ENCODE data around the gene RPL31.
A peak's percentile ranks its signal among the peaks of the same experiment; 100 is the strongest.

RPL31 gene

DNA sequence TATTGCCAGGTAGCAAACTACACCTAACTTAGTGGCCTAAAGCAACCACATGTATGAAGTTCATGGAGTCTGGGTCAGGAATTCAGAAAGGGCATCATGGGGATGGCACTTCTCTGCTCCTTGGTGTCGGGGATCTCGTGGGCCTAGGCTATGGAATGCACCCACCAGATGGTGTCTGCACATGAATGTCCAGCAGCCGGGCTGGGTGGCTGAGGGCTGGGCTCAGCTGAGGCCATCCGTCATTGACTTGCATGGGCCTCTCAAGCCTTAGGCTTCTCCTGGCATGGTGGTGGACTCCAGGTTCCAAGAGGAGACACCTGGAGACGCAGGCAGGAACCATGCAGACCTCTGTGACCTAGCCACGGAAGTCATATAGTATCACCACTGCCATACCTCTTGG, 26.0 kb upstream of the RPL31 start:
- no peak for DNase-seq

DNA sequence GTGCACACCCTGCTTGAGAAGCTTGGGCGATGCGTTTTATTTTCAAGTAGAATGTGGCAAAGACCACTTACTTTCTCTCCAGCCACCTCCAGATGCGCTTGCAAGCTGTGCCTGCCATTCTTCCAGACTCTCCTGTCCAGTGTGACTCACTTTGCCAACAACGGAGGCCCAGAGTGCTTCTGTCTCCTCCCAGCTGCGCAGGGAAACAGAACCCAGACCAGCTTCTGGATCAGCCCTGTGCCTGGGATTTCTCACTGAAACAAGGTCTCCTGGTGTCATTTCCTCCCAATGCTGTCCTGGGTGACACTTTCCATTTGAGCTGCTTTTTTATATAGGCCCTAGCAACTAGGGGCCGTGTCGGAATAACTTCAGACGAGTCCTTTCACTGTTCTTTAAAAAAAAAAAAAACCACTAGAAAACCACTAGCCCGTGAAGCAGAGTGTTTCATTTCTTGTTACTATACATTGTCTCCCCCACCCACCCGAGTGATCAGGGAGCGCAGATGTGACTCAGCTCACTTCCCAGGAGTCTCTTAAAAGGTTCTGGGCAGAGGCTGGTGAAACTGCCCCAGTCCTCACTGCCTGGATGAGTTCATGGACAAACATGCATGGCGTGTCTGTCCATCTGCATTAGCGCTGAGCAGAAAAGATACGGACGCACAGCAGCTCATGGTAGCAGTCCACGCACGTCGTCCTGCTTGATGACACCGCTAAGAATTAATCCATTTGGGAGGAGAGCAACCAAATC, 25.3 kb upstream of the RPL31 start:
- no peak for DNase-seq

- no peak for DNase-seq
Measured at GRCh38 chr2:100977511-100977910, 24.6 kb upstream of the RPL31 start.

DNA sequence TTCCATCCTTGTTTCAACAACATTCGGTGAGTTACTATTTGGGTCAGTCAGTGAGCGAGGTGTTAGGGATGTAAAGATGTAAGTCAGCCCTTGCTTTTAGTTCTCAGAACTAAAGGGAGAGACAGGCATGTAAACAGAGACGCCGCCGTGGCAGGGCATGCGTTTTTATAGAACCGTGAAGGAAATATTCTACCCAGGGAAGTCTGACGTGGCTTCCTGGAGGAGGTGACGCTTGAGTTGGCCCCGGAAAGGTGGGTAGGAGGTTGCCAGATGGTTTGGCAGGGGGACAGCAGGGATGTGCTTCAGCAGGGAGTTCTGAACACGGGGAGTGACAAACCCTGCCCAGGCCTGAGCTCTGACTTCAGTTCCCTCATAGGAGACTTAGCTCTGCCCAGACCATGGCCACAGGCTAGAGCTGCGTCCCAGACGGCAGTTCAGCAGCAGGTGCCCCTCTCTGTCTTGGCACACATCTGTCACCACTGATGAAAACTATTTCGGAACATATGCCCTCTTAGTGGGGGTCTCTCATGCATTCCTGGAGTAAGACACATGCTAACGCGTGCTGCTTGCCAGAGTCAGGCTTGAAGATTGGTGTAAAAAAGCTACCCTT, 23.4 kb upstream of the RPL31 start:
- DNase-seq = peak; percentile 79

DNA sequence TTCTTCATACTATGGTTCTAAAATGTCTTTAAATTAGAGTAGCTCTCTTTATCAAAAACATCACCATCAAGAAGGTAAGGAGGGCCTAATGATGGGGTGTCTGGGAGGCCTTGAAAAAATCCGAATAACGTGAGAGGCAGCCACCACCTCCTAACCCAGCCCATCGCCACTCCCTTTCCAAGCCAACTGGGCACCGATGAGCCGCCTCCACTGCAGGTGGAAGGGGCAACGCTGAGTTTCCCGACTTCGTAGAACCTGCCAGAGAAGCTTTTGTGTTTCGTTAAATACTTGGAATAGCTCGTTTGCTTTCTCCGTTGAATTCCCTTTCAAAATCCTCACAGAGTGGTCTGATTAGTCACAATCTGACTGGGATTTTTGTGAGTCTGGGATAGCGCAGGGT, 22.0 kb upstream of the RPL31 start:
- no peak for DNase-seq

- no peak for DNase-seq
Measured at GRCh38 chr2:100981011-100981410, 21.1 kb upstream of the RPL31 start.

DNA sequence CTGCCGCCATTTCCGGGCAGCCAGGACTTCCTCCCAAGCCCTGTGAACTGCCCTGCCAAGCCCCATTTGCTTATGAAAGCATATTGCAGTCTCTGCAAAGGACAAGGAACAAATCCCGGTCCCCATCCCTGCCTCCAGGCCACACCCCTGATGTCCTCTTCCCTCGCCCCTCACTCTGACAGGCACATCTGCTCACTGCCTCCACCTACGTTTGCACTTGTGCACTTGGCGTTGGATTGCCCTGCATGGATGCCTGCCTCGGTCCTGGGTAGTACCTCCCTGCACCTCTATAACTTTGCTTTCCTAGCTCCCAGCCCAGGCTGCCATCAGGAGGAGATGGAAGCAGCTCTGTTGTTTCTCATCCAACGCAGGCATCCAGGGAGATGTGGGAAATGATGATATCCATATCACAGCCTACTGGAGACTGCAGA, 19.6 kb upstream of the RPL31 start:
- no peak for DNase-seq

DNA sequence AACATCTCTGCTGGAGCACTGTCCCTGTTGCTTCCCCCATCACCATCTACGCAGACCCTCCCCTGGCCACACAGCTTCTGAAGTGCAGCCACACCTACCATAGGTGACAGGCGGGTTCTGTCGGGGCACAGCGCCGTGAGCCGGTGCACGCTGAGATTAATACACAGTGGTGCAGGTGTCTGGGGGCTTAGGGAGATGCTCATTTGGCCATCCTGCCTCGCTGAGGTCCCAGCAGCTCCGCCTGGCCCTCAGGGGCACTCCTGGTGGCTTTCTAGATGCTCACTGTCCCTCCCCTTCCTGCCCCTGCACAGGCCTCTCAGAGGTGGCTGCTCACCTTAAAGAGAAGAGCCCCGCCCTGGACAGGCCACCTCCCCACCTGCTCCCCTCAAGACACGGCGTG, 18.9 kb upstream of the RPL31 start:
- no peak for DNase-seq

- DNase-seq = no peak
Measured at GRCh38 chr2:100983684-100984310, 18.3 kb upstream of the RPL31 start.

GRCh38 chr2:100984892-100985307, 17.2 kb upstream of the RPL31 start:
- DNase-seq = peak; percentile 77

DNA sequence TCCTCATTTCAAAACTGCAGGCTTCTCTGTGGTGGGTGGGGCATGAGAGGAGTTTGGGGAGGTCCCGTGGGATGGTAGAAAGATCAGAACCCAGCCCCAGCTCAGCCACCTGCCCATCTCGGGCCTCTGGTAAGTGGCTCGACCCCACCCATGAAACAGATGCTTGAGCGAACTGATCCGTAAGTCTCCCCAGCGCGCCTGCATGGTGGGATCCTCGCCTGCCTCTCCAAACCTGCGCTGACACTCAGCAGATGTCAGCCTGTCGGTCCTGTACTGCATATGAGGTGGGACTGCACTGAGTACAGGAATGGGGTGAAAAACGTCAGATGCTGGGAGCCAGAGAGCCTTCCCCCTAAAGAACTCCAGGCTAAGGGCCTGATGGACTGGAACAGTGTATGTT, 15.9 kb upstream of the RPL31 start:
- DNase-seq = no peak

DNA sequence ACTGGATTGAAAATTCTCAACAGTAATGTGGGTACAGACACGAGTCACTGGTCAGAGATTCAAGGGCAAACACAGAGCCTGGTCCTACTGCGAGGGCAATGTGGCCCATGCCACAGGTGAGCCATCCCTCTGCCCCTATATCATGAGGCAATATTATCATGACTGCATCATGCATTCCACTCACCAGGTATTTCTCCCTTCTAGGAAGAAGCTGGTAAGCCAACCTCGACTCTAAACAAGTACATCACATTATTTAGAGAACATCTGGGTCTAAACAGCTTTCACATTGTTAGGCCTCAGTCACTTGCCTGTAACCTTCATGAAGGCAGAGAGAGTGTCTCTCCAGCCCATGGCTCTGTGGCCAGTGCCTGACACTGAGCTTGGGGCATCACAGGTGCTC, 14.6 kb upstream of the RPL31 start:
- no peak for DNase-seq

- no peak for DNase-seq
Measured at GRCh38 chr2:100987974-100988373, 14.1 kb upstream of the RPL31 start.

GRCh38 chr2:100988630-100989417, 13.3 kb upstream of the RPL31 start:
- no peak for DNase-seq

DNA sequence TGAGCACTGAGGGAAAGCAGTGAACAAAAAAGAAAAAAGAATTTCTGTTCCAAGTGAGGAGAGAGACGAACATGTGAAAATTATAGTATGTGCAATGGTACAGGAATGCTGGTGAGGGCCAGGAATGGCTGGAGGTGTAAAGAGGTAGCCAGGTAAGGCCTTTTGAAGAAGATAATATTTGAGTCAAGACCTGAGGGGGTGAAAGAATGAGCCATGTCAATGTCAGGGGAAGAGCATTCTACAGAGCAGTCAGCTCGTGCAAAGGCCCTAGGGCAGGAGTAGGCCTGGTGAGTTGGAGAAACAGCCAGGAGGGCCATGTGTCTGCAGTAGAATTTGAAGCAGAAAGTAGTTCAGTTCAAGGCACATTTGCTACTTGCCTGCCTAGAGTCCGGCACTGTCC, 12.4 kb upstream of the RPL31 start:
- DNase-seq = no peak

DNA sequence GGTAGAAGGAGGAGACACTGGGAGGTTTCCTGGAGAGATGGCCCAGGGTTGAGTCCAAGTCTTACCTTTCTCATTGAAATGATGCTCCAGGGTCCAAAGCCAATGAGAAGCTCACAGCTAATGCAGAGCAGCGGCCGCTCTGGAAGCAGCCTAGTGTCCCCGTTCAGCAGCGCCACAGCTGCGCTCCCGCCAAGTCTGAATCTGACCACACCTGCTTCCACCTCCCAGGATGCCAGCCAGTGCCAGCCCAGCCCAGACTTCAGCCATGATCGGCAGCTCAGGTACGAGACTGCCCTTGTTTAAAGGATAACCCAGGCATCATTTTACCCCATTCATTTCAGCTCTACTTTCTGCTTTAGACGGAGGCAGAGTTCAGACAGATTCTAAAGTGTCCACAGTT, 11.9 kb upstream of the RPL31 start:
- no peak for DNase-seq

- DNase-seq = no peak
Measured at GRCh38 chr2:100990650-100991403, 11.3 kb upstream of the RPL31 start.

- DNase-seq = no peak
Measured at GRCh38 chr2:100991404-100991773, 10.7 kb upstream of the RPL31 start.

GRCh38 chr2:100992262-100992661, 9.8 kb upstream of the RPL31 start:
- no peak for DNase-seq

DNA sequence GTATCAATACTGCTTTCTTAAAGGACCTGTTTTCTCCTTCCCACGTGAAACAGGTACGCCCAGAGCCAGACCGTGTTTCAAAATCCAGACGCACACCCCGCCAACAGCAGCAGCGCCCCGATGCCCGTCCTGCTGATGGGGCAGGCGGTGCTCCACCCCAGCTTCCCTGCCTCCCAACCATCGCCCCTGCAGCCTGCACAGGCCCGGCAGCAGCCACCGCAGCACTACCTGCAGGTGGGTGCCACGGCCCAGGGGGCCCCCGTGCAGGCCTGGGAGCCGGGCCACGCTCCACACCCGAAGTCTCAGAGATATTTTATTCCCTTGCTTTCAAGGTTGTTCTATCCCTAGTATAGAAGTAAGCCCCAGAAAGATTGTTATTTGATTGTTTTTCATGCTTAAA, 8.8 kb upstream of the RPL31 start:
- DNase-seq = no peak

GRCh38 chr2:100995309-100996075, 6.6 kb upstream of the RPL31 start:
- no peak for DNase-seq

Measured in left hindlimb (tissue), 1 donor.